GM23338 (cell line): ENCODE data around the gene SMOC2. TPM values are rescaled to one million over a fixed set of nuclear protein-coding genes. Genes with fewer than 3 reads are reported as not detected.

Source experiments
- ATAC-seq: fragments of 200-7000 bp; cut with Tn5 transposase; 3 replicates; pipeline ENCODE4 v1.9.1; 2020
- DNase-seq: peaks from one replicate; pipeline ENCODE4 v3.0.0-alpha.2; 2015; ENCODE audit warnings: low spot score
- H2AFZ ChIP-seq: fragments of 200-600 bp; sonication (generic); 2 replicates; pipeline ENCODE4 v1.8.0; 2016; ENCODE audit warnings: antibody characterized with exemption, mild to moderate bottlenecking, moderate library complexity
- H3F3A ChIP-seq: fragments of 200-600 bp; sonication (generic); replicated peaks from 2 replicates; pipeline ENCODE4 v1.8.0; 2017; ENCODE audit warnings: antibody characterized with exemption, mixed run types, low read depth
- H3K27ac ChIP-seq: fragments of 200-600 bp; sonication (generic); 2 replicates; pipeline ENCODE4 v1.6.1; 2016; ENCODE audit warnings: low read depth
- H3K27me3 ChIP-seq: fragments of 200-600 bp; sonication (generic); 2 replicates; pipeline ENCODE4 v1.8.0; 2016; ENCODE audit warnings: mild to moderate bottlenecking, mixed run types, moderate library complexity; ENCODE audit not compliant: insufficient read depth
- H3K36me3 ChIP-seq: fragments of 200-600 bp; sonication (generic); 2 replicates; pipeline ENCODE4 v1.8.0; 2016; ENCODE audit warnings: mild to moderate bottlenecking; ENCODE audit not compliant: insufficient read depth
- H3K4me1 ChIP-seq: fragments of 200-600 bp; sonication (generic); 2 replicates; pipeline ENCODE4 v1.8.0; 2016; ENCODE audit warnings: mild to moderate bottlenecking, moderate library complexity; ENCODE audit not compliant: insufficient read depth
- H3K4me2 ChIP-seq: fragments of 200-600 bp; sonication (generic); 2 replicates; pipeline ENCODE4 v1.7.1; 2017; ENCODE audit warnings: mixed run types
- H3K4me3 ChIP-seq: fragments of 200-600 bp; sonication (generic); 2 replicates; pipeline ENCODE4 v1.6.1; 2016; ENCODE audit warnings: mixed run types
- H3K79me2 ChIP-seq: fragments of 200-600 bp; sonication (generic); replicated peaks from 2 replicates; pipeline ENCODE4 v1.8.0; 2017; ENCODE audit warnings: mild to moderate bottlenecking; ENCODE audit not compliant: insufficient read depth
- H3K9me2 ChIP-seq: fragments of 200-600 bp; sonication (generic); 2 replicates; pipeline ENCODE4 v1.8.0; 2017; ENCODE audit not compliant: insufficient read depth
- H4K20me1 ChIP-seq: fragments of 200-600 bp; sonication (generic); replicated peaks from 2 replicates; pipeline ENCODE4 v1.8.0; 2017; ENCODE audit warnings: mild to moderate bottlenecking; ENCODE audit not compliant: insufficient read depth
- H3K27ac Mint-ChIP-seq: 2 replicates; pipeline ENCODE4 v1.8.0; 2020; ENCODE audit warnings: inconsistent platforms, mild to moderate bottlenecking, moderate library complexity, mixed read lengths
- H3K27me3 Mint-ChIP-seq: 3 replicates; pipeline ENCODE4 v1.8.0; 2022; ENCODE audit warnings: low read depth, mild to moderate bottlenecking, moderate library complexity, mixed read lengths, inconsistent platforms; ENCODE audit not compliant: insufficient read depth, poor library complexity
- H3K36me3 Mint-ChIP-seq: 3 replicates; pipeline ENCODE4 v1.8.0; 2021; ENCODE audit warnings: low read depth, mild to moderate bottlenecking, inconsistent platforms, moderate library complexity, mixed read lengths
- H3K4me1 Mint-ChIP-seq: 3 replicates; pipeline ENCODE4 v1.8.0; 2020; ENCODE audit warnings: mild to moderate bottlenecking, inconsistent platforms, mixed read lengths
- H3K4me3 Mint-ChIP-seq: 3 replicates; pipeline ENCODE4 v1.8.0; 2021; ENCODE audit warnings: moderate library complexity, mild to moderate bottlenecking, inconsistent platforms, mixed read lengths
- H3K9me3 Mint-ChIP-seq: 3 replicates; pipeline ENCODE4 v1.8.0; 2020; ENCODE audit warnings: moderate library complexity, mild to moderate bottlenecking, inconsistent platforms, mixed read lengths
- CREB1 ChIP-seq: fragments of 250-450 bp; sonication (Bioruptor Pico); IDR thresholded peaks from 2 replicates; pipeline ENCODE4 v1.5.0; 2020; ENCODE audit warnings: low read depth, mild to moderate bottlenecking, moderate library complexity
- CTCF ChIP-seq, 2 experiments: fragments of 200-600 bp in 1 of 2; sonication (generic) in 1 of 2; conservative IDR thresholded peaks; 2 replicates each; pipeline versions ENCODE4 v1.5.1 to v1.6.1; 2016 to 2017; ENCODE audit warnings: antibody characterized with exemption in 2 of 2, low read depth in 2 of 2, mild to moderate bottlenecking in 2 of 2, moderate library complexity in 1 of 2
- ETS1 ChIP-seq: IDR thresholded peaks from 2 replicates; pipeline ENCODE4 v1.6.1; 2016; ENCODE audit warnings: antibody characterized with exemption
- EZH2 ChIP-seq: fragments of 200-600 bp; sonication (generic); IDR thresholded peaks from one replicate; pipeline ENCODE4 v1.8.0; 2017; ENCODE audit warnings: antibody characterized with exemption, mild to moderate bottlenecking, low read depth; ENCODE audit not compliant: unreplicated experiment
- EZH2phosphoT487 ChIP-seq: fragments of 200-600 bp; sonication (generic); IDR thresholded peaks from one replicate; pipeline ENCODE4 v1.8.1; 2018; ENCODE audit warnings: antibody characterized with exemption; ENCODE audit not compliant: unreplicated experiment
- JUNB ChIP-seq: IDR thresholded peaks from one replicate; pipeline ENCODE4 v1.6.1; 2016; ENCODE audit warnings: antibody characterized with exemption; ENCODE audit not compliant: unreplicated experiment
- NANOG ChIP-seq: IDR thresholded peaks from 2 replicates; pipeline ENCODE4 v1.6.1; 2016; ENCODE audit warnings: antibody characterized with exemption, borderline replicate concordance
- POLR2AphosphoS5 ChIP-seq: IDR thresholded peaks from 2 replicates; pipeline ENCODE4 v1.6.1; 2016; ENCODE audit warnings: antibody characterized with exemption, low read depth
- REST ChIP-seq: IDR thresholded peaks from one replicate; pipeline ENCODE4 v1.6.1; 2018; ENCODE audit warnings: antibody characterized with exemption; ENCODE audit not compliant: unreplicated experiment
- STAT1 ChIP-seq: IDR thresholded peaks from one replicate; pipeline ENCODE4 v1.6.1; 2016; ENCODE audit warnings: antibody characterized with exemption; ENCODE audit not compliant: unreplicated experiment
- ZNF114 ChIP-seq: fragments of 250-450 bp; sonication (Bioruptor Pico); IDR thresholded peaks from 2 replicates; pipeline ENCODE4 v1.5.0; 2020; ENCODE audit warnings: mild to moderate bottlenecking, moderate library complexity
- ZNF331 ChIP-seq: fragments of 250-450 bp; sonication (Bioruptor Pico); IDR thresholded peaks from 2 replicates; pipeline ENCODE4 v1.5.0; 2020; ENCODE audit warnings: low read depth, mild to moderate bottlenecking, moderate library complexity
- ZNF462 ChIP-seq: fragments of 250-450 bp; sonication (Bioruptor Pico); IDR thresholded peaks from 2 replicates; pipeline ENCODE4 v1.5.0; 2020; ENCODE audit warnings: mild to moderate bottlenecking, moderate library complexity
- polyA plus RNA-seq: library from polyadenylated mRNA; unstranded; fragments of >200 nt; fragmentation: Nextera tagmentation; extraction: Ambion mirVana; gene quantifications from 2 replicates; pipeline ENCODE4 v1.2.1, GENCODE V29; 2016
- total RNA-seq: library from RNA; depleted of rRNA; stranded (reverse); fragments of >200 nt; shearing (Covaris generic); gene quantifications from 2 replicates; pipeline ENCODE4 v1.2.3, GENCODE V29; 2014

Gene SMOC2
- total and polyA plus RNA-seq, 2 experiments from 2014 or later, result 4.3 to 6.5 TPM

GRCh38 chr6:168462289-168462853, 21.4 kb downstream of the SMOC2 start:
- Histone ChIP-seq H3K4me2 (no peak overlapping the region), H3K4me3 (no peak overlapping the region), H4K20me1 (no peaks in the 10 kb centered on the region), H3K27me3 (no peaks in the 10 kb centered on the region), H3K4me1 (no peaks in the 10 kb centered on the region), H2AFZ (no peak overlapping the region), H3K36me3 (no peaks in the 10 kb centered on the region), H3K9me2 (0 out of 2 replicates have a peak, but pooled peaks cover 4% of the 10 kb centered on the region), H3K27ac (no peak overlapping the region), H3F3A (no peaks in the 10 kb centered on the region), H3K79me2 (no peaks in the 10 kb centered on the region)
- Mint-ChIP-seq H3K27me3 (peaks cover 2% of the 10 kb centered on the region), H3K27ac (no peak overlapping the region; the same call in 1 of the 2 replicates), H3K9me3 (no peaks in the 10 kb centered on the region), H3K4me1 (peaks cover 8% of the 10 kb centered on the region), H3K36me3 (no peaks in the 10 kb centered on the region), H3K4me3 (no peak overlapping the region)
- TF ChIP-seq ETS1 (no peak), EZH2phosphoT487 (no peak), NANOG (no peak), CREB1 (CRISPR knock-in tag) (no peak), ZNF462 (CRISPR knock-in tag) (no peak), POLR2AphosphoS5 (no peak), ZNF114 (CRISPR knock-in tag) (no peak), STAT1 (no peak), REST (no peak), JUNB (no peak), EZH2 (no peak), CTCF (conservative IDR thresholded peaks at IDR 0.05; ENCODE audit: low read depth in 2 of 2) (no peak), ZNF331 (CRISPR knock-in tag) (no peak)
- ATAC-seq (no peak), DNase-seq (no peak)
